Natural killer cell (primary cell): ENCODE data around the gene ZFYVE26. TPM values are rescaled to one million over a fixed set of nuclear protein-coding genes. Genes with fewer than 3 reads are reported as not detected.

ENCODE experiments used
- ATAC-seq, 3 donors: fragments of 150-1000 bp in 2 of 3; fragments of 200-7000 bp in 1 of 3; cut with Tn5 transposase; 1 replicate in 1 of 3; 2 replicates in 2 of 3; pipeline ENCODE4 v1.10.0; 2021; ENCODE audit warnings: mild to moderate bottlenecking in 2 of 3, moderate library complexity in 2 of 3
- DNase-seq, 2 donors: peaks; one replicate each; pipeline versions ENCODE4 v3.0.0 to v3.0.0-alpha.2; 2013 to 2021; ENCODE audit warnings: mixed read lengths in 1 of 2
- H3K27ac ChIP-seq: one replicate; pipeline ENCODE4 v1.5.1; 2013; ENCODE audit warnings: mild to moderate bottlenecking, low read length
- H3K27me3 ChIP-seq: one replicate; pipeline ENCODE4 v1.6.1; 2013; ENCODE audit warnings: low read length; ENCODE audit not compliant: control insufficient read depth, insufficient read depth
- H3K36me3 ChIP-seq: one replicate; pipeline ENCODE4 v1.6.1; 2013; ENCODE audit warnings: low read length; ENCODE audit not compliant: control insufficient read depth, insufficient read depth
- H3K4me1 ChIP-seq: one replicate; pipeline ENCODE4 v1.6.1; 2013; ENCODE audit warnings: low read length; ENCODE audit not compliant: control insufficient read depth, insufficient read depth
- H3K4me3 ChIP-seq: one replicate; pipeline ENCODE4 v1.5.1; 2013; ENCODE audit warnings: low read length
- H3K9me3 ChIP-seq: one replicate; pipeline ENCODE4 v1.6.1; 2013; ENCODE audit warnings: low read length; ENCODE audit not compliant: control insufficient read depth, insufficient read depth
- H3K27ac Mint-ChIP-seq, 2 donors: one replicate each; pipeline ENCODE4 v1.8.0; 2022; ENCODE audit warnings: mild to moderate bottlenecking in 2 of 2, mixed read lengths in 2 of 2, moderate library complexity in 1 of 2
- H3K27me3 Mint-ChIP-seq, 2 donors: one replicate each; pipeline ENCODE4 v1.8.0; 2022; ENCODE audit warnings: low read depth in 2 of 2, mixed read lengths in 2 of 2
- H3K36me3 Mint-ChIP-seq: one replicate; pipeline ENCODE4 v1.8.0; 2022; ENCODE audit warnings: mixed read lengths
- H3K4me1 Mint-ChIP-seq, 2 donors: one replicate each; pipeline ENCODE4 v1.8.0; 2022; ENCODE audit warnings: mixed read lengths in 2 of 2
- H3K4me3 Mint-ChIP-seq: one replicate; pipeline ENCODE4 v1.8.0; 2022; ENCODE audit warnings: mild to moderate bottlenecking, moderate library complexity, mixed read lengths
- H3K9me3 Mint-ChIP-seq, 2 donors: one replicate each; pipeline ENCODE4 v1.8.0; 2022; ENCODE audit warnings: mixed read lengths in 2 of 2
- WGBS: methylation state at CpG from one replicate; pipeline ENCODE4 v1.1.7; 2013; ENCODE audit warnings: missing lambda C conversion rate; ENCODE audit not compliant: insufficient coverage; 5-methylcytosine and 5-hydroxymethylcytosine counted together
- intact Hi-C: fragments of 100-400 bp; cut with micrococcal nuclease; formaldehyde crosslinking; loops from one replicate; pipeline ENCODE4 v1.14.2; 2022
- total RNA-seq, 4 donors: library from RNA; stranded (reverse); fragments of 120-200 nt in 1 of 4; gene quantifications; one replicate each; pipeline versions ENCODE4 v1.2.3 to v1.2.4, GENCODE V29; 2013 to 2022
- TF ChIP-seq, protein P1 (sequence below): fragments of 200-600 bp; IDR thresholded peaks from one replicate; pipeline ENCODE4 v1.8.0; 2022; ENCODE audit warnings: antibody characterized with exemption

Gene ZFYVE26
- total RNA-seq, 3 donors from 2014 or later (not counting 1 experiment from before 2014, with no cell fraction given) = 31.0 to 45.9 (median 35.5) TPM

DNA sequence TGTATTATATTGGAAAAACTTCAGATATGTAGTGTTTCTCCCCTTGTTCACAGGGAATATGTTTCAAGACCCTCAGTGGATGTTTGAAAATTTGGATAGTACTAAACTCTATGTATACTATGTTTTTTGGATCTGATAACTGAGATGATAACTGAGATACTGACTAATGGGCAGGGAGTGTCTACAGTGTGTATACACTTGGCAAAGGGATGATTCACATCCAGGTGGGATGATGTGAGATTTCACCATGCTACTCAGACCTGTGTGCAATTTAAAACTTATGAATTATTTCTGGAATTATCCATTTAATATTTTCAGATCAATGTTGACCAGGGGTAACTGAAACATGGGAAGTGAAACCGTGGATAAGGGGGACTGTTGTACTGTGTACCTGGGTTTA lies 17.0 kb upstream of the ZFYVE26 start:
- no peak overlapping the region for H3K27ac ChIP-seq
- DNase-seq (no peak), ATAC-seq (no peak)
- Mint-ChIP-seq H3K36me3 (peaks cover 3% of the 10 kb centered on the region), H3K4me3 (no peak overlapping the region), H3K4me1 (no peaks in the 10 kb centered on the region), H3K9me3 (no peaks in the 10 kb centered on the region), H3K27ac (no peak overlapping the region), H3K27me3 (no peaks in the 10 kb centered on the region)
- no peaks in the 10 kb centered on the region for H3K27me3 ChIP-seq
- TF ChIP-seq, protein P1, sequence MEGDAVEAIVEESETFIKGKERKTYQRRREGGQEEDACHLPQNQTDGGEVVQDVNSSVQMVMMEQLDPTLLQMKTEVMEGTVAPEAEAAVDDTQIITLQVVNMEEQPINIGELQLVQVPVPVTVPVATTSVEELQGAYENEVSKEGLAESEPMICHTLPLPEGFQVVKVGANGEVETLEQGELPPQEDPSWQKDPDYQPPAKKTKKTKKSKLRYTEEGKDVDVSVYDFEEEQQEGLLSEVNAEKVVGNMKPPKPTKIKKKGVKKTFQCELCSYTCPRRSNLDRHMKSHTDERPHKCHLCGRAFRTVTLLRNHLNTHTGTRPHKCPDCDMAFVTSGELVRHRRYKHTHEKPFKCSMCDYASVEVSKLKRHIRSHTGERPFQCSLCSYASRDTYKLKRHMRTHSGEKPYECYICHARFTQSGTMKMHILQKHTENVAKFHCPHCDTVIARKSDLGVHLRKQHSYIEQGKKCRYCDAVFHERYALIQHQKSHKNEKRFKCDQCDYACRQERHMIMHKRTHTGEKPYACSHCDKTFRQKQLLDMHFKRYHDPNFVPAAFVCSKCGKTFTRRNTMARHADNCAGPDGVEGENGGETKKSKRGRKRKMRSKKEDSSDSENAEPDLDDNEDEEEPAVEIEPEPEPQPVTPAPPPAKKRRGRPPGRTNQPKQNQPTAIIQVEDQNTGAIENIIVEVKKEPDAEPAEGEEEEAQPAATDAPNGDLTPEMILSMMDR = no peak
- H3K4me3 ChIP-seq = no peak overlapping the region
- H3K36me3 ChIP-seq = no peaks in the 10 kb centered on the region
- intact Hi-C loops = loop anchor here (10.0 kb wide), 1 partner anchor 101 kb away; no protein-coding TSS in a partner anchor
- H3K9me3 ChIP-seq = no peaks in the 10 kb centered on the region
- H3K4me1 ChIP-seq = peaks cover 3% of the 10 kb centered on the region
- WGBS = no CpG with 5 or more reads among the region's 1 CpG

DNA sequence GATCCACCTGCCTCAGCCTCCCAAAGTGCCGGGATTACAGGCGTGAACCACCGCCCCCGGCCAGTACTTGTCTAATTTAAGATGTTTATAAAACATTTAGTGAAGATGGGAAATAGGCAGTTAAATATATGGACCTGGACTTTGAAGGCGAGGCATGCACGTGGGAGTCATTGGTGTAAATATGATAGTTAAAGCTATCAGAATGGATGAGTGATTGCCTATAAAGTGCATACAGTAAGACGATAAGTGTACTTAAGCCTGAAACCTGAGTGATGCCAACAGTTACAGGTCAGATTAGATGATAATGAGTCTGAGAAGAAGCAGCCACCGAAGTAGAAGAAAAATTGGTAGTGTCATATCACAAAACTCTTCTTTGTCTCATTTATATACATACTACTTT lies 14.7 kb upstream of the ZFYVE26 start:
- ATAC-seq (no peak), DNase-seq (no peak)
- Histone ChIP-seq H3K4me3 (no peak overlapping the region), H3K27ac (no peak overlapping the region), H3K9me3 (no peaks in the 10 kb centered on the region), H3K36me3 (peaks cover 5% of the 10 kb centered on the region), H3K4me1 (peaks cover 3% of the 10 kb centered on the region), H3K27me3 (no peaks in the 10 kb centered on the region)
- intact Hi-C loops = loop anchor here (10.0 kb wide), 1 partner anchor 104 kb away; no protein-coding TSS in a partner anchor
- Mint-ChIP-seq H3K9me3 (no peaks in the 10 kb centered on the region), H3K36me3 (peaks cover 18% of the 10 kb centered on the region), H3K27me3 (no peaks in the 10 kb centered on the region), H3K4me1 (no peaks in the 10 kb centered on the region), H3K4me3 (no peak overlapping the region), H3K27ac (no peak overlapping the region)
- TF ChIP-seq, protein P1 = no peak
- WGBS = 97% methylated on average over 7 of the region's 8 CpGs

DNA sequence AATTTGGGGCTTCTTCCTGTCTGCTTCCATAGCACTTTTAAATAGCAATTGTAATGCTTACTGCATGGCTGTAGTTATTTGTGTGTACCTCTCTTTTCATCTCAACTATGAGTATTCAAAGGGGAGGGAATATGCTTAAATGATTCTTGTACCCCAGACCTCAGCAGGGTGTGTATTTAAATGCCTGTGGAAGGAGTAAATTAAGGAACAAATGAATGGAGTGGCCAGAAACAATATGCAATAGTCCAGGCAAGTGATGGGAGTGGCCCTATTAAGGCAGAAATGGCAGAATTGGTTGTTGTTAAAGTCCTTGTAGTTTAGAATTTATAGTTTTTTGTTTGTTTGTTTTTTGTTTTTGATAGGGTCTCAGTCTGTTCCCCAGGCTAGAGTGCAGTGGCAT lies 4.7 kb upstream of the ZFYVE26 start:
- ATAC-seq (no peak), DNase-seq (no peak)
- intact Hi-C loops = no loop called here
- no peak overlapping the region for H3K27ac ChIP-seq
- H3K4me3 Mint-ChIP-seq = peak overlapping the region; percentile 100
- no peak overlapping the region for H3K4me3 ChIP-seq
- TF ChIP-seq, protein P1 = no peak
- peaks cover 20% of the 10 kb centered on the region for H3K4me1 ChIP-seq
- H3K4me1 Mint-ChIP-seq = peaks cover 19 to 30% of the 10 kb centered on the region in 2 donors
- no peaks in the 10 kb centered on the region for H3K9me3 ChIP-seq
- H3K27me3 ChIP-seq = no peaks in the 10 kb centered on the region
- peak overlapping the region in 1 of 2 donors; percentile 98 for H3K27ac Mint-ChIP-seq
- no peaks in the 10 kb centered on the region for H3K36me3 ChIP-seq
- H3K36me3 Mint-ChIP-seq = no peaks in the 10 kb centered on the region
- H3K27me3 Mint-ChIP-seq = peaks cover 0 to 4% of the 10 kb centered on the region in 2 donors
- no peaks in the 10 kb centered on the region for H3K9me3 Mint-ChIP-seq

DNA sequence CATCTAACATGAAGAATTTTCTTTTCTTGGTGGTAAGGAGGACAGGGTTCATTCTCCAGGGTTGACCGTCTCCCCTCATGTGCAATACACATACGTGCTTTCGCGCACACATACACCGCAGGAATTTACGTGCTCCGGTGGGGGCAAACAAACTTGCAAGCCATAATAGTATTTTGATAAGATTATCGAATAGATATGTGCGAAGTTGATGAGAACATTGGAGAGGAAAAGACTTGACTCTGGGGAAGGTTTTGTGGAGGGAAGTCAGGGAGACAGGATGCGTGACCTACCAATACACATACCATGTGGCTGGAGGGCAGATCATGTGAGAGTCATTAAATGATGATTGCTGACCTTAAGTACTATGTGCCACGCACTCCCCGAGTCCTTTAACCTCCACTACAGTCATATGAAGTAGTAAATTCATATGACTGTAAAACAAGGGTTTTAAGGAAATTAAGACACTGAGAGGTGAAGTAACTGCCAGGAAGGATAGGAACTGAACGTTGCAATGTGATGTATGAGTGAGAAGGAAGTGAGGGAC lies 4.1 kb upstream of the ZFYVE26 start:
- Histone ChIP-seq H3K27me3 (no peaks in the 10 kb centered on the region), H3K9me3 (no peaks in the 10 kb centered on the region), H3K36me3 (no peaks in the 10 kb centered on the region), H3K4me3 (peak overlapping the region; percentile 96), H3K4me1 (peaks cover 26% of the 10 kb centered on the region), H3K27ac (no peak overlapping the region)
- TF ChIP-seq, protein P1 = no peak
- H3K27ac Mint-ChIP-seq = peak overlapping the region; percentile 88 to 98
- H3K36me3 Mint-ChIP-seq = no peaks in the 10 kb centered on the region
- 46% methylated on average over 11 of the region's 13 CpGs for WGBS
- no peaks in the 10 kb centered on the region for H3K9me3 Mint-ChIP-seq
- H3K4me3 Mint-ChIP-seq = peak overlapping the region; percentile 100
- H3K4me1 Mint-ChIP-seq = peaks cover 25 to 36% of the 10 kb centered on the region in 2 donors
- H3K27me3 Mint-ChIP-seq = peaks cover 0 to 4% of the 10 kb centered on the region in 2 donors
- DNase-seq (peak in 1 of 2 donors; percentile 32), ATAC-seq (no peak)
- intact Hi-C loops = no loop called here
